Activated CD4-positive, alpha-beta T cell treated with anti-CD3 and anti-CD28 coated beads for 24 hours (primary cell): ENCODE measurements around the gene GALNT9.
A peak's percentile ranks its signal among the peaks of the same experiment; 100 is the strongest.

ENCODE experiments used
- DNase-seq, 2 donors: peaks; one replicate each; pipeline ENCODE4 v3.0.0-alpha.2; 2020; ENCODE audit warnings: low read depth in 2 of 2

GALNT9 gene

DNA sequence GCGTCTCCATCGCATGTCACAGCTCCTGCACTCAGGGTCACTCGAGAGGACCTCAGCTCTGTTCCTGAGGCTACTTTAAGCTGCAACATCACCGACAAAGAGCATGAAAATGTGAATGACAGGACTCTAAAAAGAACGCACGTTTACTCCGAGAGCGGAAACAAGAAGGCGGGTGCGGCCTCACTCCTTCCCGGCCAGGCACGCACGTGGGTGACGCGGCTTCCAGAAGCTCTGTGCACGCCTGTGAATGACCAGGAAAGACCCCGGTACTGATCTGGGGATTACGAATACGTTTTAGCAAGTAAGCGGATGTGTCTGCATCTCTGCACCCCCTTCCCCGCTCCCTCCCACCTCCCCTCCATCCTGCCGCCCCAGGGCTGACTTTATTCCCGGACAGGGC is 15.2 kb upstream of the GALNT9 start:
- DNase-seq: no peak

DNA sequence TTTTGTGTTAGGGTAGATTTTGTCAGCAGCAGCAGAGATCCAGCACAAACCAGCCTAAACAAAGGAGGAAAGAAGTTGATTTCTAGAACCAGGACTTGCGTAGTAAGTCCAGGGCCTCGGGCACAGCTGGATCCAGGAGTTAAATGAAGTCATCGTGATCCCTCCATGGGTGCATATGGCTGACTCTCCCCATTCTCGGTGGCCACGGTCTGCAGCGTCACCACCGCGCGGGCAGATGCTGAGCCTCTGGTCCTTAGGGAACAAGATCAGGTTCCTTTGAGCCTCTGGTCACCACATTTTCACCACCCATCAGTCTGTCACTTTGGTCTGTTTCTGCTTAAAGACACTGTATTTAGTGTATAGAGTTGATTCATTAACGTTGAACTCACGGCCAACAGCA is 14.8 kb upstream of the GALNT9 start:
- DNase-seq: no peak

DNA sequence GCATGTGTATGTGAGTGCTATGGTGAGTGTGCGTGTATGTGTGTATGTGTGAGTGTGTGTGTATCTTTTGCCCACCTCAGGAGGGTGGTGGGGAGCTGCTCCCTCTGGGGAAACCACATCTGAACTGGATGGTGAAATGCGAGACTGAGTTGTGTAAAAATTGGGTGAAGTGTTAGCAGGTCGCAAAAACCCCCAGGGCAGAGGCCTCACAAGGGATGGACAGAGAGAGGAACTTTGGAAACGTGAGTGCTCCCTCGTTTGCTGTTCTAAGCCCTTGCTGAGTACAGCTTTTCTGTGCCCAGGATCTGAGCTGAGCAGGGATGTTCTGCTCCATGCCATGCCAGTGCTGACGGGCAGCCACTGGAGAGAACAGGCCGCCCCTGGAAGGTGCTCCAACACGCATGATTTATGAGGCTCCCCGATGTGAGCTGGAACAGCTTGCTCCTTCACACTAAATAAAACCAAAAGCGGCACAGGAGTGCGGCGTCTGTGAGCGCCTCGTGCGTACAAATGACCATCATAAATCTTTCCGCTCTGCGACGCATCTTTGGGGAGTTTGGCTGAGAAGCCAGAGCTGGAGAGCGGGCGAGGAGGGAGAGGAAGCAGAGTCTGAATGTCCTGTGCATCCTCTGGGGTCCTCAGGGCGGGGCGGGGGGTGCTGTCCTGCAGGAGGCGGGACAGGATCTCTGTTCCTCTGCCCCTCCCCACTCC is 14.1 kb upstream of the GALNT9 start:
- no peak for DNase-seq

DNA sequence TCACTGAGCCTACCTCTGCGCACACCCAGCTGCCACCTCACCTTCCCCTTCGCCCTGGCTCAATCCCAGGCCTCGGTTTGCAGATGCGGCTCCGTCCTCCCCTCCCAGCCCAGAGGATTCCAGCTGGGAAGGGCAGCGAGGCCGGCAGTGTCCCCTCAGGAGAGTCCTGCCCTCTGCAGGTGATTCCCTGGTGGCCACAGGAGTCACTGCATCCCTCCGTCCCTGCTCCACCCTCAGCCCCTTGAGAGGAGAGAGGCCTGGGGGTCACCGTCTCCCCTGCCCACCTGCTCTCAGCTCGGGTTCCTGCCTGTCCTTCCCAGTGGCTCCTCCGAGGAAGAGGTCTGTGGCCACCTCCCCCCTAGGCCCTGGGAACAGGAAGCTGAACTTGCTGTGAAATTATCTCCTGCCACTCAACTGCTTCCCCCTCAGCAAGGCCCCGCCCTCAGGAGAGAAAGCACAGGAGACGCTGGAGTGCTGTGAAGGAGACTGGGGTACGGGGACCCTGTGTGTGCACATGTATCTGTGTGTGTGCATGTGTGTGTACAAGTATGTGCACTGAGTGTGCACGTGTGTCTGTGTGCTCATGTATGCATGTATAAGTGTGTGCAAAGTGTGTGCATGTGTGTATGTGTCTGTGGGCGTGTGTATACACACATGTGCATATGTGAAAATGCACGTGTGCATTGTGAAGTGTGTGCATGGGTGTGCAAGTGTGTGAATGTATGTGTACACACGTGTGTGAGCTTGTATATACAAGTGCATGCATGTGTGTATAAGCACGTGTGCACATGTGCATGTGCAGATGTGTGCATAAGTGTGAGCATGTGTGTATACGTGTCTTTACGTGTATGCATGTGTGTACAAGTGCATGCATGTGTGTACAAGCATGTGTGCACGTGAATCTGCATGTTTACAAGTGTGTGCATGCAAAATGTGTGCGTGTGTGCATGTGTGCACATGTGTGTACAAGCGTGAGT is 13.2 kb upstream of the GALNT9 start:
- DNase-seq: no peak

DNA sequence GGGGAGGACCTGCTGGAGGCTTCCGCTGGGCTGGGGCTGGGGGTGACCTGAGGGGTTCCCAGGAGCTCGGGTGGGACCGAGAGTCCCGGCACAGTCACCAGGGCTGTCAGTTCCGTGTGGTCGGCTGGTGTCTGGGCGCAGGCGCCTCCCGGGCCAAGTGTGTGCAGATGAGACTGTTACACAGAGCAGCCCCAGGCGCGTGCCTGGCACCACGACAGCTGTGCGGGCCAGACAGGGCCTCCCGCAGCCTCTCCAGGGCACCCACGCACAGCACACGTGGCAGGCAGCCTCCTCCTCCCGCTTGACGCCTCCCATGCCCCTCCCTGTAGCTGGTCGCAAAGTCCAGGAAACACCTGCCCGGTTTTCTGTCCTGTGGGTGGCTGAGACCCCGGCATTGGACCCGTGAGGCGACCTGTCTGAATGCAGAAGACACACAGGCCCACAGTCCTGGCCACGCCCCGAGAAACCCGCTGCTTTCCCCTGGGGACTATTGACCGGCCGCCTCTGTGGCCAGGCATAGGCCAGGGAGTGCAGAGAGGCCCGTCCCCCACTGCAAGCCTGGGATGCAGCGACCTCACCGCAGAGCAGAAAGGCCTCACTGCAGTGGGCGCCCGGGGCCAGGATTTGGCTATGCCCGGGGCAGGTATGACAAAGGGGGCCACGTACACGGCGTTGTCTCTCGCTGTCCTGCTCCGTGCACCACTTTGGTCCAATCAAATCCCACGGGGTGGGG is 12.1 kb upstream of the GALNT9 start:
- no peak for DNase-seq

DNA sequence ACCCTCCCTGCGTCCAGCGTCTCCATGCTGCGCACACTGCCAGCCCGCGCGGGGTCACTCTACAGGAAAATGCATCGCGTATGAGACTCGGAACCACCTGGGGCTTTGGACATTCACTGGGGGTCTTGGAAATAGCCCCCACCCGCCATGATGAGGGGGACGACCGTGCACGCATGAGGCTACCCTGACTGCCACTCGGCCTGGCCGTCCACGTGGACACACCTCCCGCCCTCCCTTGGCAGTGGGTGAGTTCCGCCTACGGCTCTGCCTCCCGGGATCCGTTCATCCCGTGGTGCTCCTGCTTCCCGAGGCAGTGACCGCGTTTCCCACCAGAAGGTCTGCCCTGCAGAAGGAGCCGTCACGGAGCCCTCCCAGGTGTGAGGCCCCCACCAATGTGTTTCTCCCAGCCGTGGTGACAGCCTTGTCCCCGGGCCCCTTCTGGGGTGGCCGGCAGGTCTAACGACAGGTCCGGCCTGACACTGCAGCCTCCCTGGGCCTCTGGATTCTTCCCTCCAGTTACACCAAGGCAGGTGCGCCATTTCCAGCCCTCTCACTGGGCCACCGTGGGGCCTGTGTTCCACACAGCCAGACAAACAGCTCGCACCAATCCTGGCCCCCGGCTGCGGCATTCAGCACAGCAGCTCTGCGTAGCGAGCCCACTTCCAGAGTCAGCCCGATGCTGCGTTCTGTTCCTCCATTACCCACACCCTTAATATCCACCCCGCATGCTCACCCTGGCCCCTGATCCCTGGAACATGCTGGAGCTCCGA is 11.1 kb upstream of the GALNT9 start:
- no peak for DNase-seq

DNA sequence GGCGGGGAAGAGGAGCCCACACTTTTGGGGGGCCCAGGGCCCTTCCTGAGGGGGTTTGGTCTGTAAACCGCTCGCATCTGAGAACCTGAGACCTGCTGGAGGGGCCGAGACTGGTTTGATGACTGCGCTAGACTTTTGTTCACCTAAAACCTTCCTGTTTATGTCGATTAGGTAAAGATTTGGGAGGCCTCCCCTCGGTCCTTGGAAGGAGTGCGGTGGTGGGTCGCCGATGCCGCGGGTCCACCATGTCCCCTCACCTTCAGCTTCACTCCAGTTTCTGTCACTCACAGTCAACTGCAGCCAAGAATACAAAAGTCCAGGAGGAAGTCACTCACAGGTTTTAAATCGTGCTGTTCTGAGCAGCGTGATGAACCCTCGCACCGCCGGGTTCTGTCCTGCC is 10.5 kb upstream of the GALNT9 start:
- no peak for DNase-seq

DNA sequence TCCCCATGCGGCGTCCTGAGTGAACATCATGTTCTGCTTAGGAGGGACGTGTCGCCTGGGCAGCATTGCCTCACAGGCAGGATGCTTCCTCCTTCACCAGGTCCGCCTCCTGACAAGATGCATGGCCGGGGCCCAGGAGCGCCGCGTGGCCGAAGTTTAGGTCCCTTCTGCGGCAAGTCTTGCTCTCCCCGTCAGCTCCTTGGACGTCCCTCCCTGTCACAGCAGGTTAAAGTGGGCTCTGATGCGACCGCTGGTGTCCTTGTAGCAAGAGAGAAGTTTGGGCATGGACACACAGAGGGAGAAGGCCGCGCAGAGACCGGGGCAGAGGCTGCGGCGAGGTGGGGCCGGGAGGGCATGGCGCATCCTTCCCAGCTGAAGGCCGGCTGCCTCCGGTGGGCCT is 9.4 kb upstream of the GALNT9 start:
- DNase-seq: no peak

DNA sequence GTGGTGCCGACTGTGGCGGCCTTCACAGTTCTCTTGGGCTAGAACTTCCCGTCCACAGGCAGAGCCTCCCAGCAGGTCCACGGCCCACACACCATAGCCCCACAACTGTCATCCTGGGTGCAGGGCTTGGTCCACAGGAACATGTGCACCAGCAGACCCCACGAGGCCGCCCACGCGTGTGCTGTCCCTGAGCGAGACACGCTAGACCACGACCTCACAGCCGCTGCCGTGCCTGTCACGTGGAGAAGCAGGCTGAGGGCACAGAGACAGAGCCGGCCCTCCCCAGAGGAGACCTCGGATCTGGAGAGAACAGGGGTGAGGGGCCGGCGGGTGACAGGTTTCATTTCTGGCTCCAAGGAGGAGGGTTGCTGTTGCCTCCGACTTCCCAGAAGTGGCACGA is 8.9 kb upstream of the GALNT9 start:
- no peak for DNase-seq

DNA sequence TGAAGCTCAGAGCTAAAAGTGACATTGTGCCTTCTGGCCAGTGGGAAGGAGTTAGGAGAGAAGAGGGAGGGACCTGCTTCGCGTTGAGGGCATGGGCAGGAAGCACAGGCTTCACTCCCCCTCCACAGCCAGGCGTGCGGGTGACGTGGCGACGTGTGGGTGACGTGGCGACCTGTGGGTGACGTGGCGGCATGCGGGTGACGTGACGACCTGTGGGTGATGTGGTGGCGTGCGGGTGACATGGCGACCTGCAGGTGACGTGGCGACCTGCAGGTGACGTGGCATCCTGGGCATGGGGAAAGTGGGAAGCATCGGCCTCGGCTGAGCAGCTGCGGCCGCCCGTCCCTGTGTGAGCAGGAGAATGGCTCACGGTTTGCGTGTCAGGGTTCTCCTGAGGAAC is 8.2 kb upstream of the GALNT9 start:
- no peak for DNase-seq

DNA sequence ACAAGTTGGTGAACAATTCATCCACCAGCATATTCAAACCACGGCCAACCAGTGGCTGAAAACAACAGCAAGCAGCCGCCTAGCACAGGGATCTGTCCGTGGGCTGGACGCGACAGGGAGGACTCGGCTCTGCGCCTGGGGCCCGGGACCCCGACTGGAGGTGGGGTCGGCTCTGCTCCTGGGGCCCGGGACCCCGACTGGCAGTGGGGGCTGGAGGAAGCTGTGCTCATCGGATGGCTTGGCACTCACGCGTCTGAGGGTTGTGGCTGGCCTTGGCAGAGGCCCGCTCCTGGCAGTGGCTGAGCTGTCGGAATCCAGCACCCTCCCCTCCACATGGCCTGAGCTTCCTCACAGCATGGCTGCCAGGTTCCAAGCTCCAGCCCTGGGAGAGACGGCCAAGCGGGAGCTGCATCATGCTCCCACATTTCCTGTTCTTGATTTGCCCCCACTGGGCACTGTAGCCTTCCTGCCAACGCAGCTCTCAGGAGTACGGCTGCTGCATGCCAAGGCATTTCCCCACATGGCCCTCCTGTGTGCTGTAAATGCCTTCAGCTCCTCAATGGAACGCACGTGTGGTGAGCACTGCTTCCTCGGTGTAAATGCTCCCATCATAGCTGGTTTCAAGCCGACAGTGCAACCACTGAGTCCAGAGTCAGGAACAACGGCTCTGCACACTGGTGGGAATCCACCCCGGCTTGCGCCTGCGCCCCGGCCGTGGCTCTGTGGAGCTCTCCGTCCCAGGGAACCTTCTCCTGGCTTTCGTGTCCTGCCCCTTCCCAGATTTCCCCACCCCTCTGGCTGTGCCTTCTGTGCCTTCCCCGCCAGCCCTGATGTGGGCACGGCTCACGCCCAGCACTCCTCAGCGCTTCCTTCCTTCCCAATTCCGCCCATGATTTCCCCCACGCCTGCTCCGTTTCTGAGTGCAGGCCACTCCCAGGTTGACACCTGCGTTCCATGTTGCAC is 7.3 kb upstream of the GALNT9 start:
- no peak for DNase-seq

DNA sequence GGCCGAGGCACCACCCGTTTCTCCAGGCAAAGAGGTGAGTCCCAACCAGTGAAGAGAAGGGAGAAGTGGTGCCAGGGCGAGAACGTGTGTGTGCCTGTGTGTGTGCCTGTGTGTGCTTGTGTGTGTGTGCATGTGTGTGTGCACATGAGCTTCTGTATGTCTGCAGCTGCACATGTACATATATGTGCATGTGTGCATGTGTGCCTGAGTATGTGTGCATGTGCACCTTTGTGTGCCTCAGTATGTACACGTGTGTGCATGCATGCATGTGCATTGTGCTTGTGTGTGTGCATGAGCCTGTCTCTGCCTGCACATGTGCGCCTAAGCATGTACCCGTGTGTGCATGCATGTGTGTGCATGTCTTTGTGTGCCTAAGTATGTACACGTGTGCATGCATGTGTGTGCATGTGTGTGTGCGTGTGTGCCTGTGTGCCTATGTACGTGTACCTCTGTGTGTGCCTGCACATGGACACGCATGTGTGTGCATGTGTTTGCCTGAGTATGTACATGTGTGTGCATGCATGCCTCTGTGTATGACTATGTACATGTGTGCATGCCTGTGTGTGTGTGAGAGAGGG is 5.9 kb upstream of the GALNT9 start:
- no peak for DNase-seq

DNA sequence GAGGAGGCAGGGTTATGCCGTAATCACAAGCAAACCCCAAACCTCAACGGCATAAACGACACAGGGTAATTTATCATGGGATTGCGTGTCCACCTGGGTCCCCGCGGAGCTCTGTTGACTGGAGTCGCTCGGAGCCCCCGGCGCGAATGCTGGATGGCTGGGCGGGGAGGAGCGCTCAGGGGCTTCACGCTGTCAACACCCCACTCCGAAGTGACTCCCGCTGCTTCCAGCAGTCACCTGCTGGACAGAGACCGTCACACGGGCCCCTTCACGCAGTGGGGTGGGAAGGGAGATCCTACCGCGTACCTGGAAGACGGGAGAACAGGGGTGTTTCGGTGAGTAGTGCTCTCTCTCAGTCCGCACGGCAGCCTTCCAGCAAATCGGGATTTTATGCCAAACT is 4.4 kb upstream of the GALNT9 start:
- no peak for DNase-seq

DNA sequence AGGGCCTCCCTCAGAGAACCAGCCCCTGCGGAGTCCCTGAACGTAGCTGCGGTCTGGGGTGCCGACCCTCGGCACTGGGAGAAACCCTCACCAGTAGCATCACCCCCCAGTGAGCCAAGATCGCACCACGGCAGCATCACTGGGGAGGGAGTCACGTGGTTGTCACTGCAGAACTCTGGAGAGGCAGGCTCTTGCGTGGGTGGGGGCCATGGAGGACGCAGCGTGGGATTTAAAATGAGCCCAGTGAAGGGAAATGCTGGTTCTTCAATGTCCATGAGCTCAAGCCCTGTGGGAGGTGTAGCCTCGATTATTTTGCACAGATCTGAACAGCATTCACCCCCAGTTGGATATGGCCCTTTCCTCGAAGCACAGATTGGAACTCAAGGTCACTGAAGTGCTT is 3.9 kb upstream of the GALNT9 start:
- no peak for DNase-seq

DNA sequence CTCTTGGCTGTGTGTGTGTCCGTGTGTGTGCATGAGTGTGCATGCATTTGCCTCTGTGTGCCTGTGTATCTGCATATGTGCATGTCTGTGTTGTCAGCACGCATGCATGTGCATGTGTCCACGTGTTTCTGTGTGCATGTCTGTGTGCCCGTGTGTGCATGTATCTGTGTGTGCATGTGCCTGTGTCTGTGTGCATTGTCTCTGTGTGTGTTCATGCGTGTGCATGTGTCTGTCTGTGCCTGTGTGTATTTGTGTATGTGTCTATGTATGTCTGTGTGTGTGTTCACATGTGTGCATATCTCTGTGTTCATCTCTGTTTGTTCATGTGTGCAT is 1.1 kb upstream of the GALNT9 start:
- no peak for DNase-seq

DNA sequence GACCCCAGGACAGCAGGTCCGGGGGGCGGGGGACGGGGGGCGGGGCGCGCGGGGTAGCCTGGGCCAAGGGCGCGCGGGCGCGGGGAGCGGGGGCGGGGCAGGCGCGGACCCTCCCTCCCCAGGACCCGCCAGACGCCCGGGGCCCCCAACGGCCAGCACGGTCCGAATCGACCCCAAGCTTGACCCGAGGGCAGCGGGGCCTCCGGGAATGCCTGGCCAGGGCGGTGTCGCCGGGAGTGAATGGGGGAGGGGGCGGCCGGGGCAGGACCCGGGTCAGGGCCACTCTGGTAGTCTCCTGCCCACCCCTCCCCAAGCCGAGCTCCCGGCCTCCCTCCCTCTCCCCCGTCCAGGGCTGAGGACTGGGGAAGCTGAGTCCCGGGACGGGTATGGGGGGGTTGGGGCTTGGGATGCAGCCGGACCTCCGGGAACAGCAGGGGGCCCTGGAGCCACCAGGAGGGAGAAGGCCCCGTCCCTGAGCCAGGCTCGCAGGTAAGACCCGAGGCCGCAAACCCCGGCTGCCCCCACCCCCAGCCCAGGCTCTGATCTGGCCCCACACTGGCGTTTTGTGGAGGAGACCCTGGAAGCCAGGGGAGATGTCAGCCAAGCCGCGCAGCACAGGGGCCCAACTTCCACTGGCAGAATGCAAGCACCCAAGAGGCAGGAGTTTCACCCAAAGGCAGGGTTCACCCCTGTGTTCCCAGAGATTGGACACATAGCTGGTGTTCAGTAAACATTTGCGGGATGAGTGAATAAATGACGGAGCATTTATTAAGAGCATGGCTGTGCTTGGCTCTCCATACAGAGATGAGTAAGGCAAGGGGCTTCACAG is 545 bp upstream of the GALNT9 start:
- DNase-seq: no peak

DNA sequence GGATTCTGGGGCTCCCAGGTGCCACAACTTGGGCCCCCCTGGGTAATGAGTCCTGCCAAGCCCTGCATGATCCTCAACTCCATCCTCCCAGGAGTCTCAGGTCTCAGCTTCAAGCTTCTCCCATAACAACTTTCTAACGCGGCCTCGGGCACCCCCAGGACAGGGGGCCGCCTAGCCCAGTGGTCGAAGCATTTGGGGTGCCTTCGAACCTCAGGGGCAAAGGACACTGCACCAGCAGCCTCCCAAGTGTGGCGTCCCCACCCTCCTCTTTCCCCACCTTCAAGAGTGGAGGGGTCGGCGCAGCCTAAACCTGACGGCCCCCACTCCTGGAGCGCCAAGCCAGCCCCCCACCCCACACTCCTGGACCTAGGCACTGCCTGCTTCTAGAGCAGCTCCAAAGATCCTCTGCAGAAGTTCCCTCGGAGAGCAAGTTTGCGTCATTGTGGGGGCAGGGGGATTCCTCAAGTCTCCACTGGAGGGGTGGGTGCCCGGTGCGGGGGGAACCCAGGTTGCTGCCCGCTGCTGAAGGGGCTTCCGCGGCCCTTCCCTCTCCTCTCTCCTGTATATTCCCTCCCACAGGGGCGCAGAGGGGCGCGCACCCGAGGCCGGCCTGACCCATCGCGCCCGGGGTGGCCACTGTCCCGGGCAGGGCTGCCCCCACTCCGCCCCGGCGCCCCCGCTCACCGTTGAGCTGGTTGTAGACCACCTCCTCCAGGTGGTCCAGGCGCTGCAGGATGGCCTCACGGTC is 933 bp downstream of the GALNT9 start:
- DNase-seq: no peak

DNA sequence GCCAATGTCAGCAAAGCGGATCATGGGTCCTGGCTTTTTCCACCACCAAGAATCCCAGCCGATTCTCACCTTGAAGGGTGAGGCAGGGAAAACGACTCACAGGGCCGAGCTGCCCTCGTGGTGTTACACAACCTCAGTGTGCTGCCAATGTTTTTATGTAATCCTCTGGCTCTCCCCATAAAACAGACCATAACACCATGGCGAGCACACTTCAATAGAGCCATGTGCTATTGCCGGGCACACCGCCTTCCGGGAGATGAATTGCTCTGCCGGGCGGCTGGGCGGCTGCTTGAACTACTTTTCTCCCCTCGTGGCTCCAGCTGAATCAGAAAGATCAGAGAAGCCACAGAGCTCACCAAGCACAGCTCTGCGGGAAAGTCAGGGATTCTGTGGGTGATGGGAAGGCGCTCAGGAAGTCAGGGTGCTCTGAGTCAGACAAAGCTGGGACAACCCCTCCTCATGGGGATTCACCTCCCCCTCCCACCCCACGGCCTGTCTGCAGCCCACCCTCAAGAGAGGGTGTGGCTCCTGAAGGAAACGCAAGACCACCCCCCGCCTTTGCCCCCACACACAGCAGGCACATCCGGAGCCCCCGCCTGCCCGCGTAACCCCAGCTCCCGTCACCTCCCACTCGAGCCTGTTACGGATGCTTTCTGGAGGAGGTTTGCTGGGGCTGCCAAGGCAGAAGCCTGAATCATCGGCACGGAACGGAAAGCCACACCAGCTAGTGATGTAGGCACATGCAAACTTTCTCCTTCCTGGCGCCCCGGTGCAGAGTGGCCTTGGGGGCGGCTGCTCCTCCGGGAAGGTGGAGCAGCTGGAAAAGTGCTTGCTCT is 1.8 kb downstream of the GALNT9 start:
- peak; percentile 61 to 66 for DNase-seq
